Breast epithelium (tissue), 3 donors: ENCODE results near the gene SDR9C7.

Experiments used
- POLR2A ChIP-seq: fragments of 450-650 bp; IDR thresholded peaks from one replicate; pipeline ENCODE4 v1.6.1; 2016; ENCODE audit warnings: antibody characterized with exemption, mild to moderate bottlenecking, moderate library complexity
- POLR2AphosphoS5 ChIP-seq, 3 donors: sonication (generic); formaldehyde crosslinking; IDR thresholded peaks; one replicate each; pipeline ENCODE4 v1.6.1; 2017; ENCODE audit warnings: antibody characterized with exemption in 3 of 3
- TF ChIP-seq, protein P1 (sequence below), 3 donors: fragments of 450-650 bp; IDR thresholded peaks; one replicate each; pipeline ENCODE4 v1.5.1; 2016 to 2017; ENCODE audit warnings: antibody characterized with exemption in 3 of 3, mild to moderate bottlenecking in 3 of 3, moderate library complexity in 3 of 3

DNA sequence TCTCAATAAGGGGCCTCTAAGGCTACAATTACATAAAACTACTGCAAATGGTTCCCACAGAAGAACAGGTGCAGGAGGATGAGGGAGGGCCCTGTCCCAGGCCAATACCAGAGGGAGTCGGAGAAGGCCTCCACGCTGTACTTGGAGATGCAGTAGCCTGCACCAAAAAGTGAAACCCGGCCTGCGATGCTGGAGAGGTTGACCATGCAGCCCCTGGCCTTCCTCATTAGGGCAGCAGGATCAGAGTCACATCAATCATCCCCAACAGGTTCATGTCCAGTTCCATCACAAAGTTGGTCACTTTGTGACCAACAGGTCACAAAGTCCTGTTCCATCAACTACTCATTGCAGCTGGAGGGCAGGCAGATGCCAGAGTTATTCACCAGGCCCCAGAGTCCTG lies 49.2 kb upstream of the SDR9C7 start:
- TF ChIP-seq, protein P1, sequence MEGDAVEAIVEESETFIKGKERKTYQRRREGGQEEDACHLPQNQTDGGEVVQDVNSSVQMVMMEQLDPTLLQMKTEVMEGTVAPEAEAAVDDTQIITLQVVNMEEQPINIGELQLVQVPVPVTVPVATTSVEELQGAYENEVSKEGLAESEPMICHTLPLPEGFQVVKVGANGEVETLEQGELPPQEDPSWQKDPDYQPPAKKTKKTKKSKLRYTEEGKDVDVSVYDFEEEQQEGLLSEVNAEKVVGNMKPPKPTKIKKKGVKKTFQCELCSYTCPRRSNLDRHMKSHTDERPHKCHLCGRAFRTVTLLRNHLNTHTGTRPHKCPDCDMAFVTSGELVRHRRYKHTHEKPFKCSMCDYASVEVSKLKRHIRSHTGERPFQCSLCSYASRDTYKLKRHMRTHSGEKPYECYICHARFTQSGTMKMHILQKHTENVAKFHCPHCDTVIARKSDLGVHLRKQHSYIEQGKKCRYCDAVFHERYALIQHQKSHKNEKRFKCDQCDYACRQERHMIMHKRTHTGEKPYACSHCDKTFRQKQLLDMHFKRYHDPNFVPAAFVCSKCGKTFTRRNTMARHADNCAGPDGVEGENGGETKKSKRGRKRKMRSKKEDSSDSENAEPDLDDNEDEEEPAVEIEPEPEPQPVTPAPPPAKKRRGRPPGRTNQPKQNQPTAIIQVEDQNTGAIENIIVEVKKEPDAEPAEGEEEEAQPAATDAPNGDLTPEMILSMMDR (IDR thresholded peaks at IDR 0.05), result no peak
- no peak for TF ChIP-seq POLR2A
- no peak for TF ChIP-seq POLR2AphosphoS5 (IDR thresholded peaks at IDR 0.05)
